ENCODE results near the gene CUX1.

The CUX1 gene

DNA sequence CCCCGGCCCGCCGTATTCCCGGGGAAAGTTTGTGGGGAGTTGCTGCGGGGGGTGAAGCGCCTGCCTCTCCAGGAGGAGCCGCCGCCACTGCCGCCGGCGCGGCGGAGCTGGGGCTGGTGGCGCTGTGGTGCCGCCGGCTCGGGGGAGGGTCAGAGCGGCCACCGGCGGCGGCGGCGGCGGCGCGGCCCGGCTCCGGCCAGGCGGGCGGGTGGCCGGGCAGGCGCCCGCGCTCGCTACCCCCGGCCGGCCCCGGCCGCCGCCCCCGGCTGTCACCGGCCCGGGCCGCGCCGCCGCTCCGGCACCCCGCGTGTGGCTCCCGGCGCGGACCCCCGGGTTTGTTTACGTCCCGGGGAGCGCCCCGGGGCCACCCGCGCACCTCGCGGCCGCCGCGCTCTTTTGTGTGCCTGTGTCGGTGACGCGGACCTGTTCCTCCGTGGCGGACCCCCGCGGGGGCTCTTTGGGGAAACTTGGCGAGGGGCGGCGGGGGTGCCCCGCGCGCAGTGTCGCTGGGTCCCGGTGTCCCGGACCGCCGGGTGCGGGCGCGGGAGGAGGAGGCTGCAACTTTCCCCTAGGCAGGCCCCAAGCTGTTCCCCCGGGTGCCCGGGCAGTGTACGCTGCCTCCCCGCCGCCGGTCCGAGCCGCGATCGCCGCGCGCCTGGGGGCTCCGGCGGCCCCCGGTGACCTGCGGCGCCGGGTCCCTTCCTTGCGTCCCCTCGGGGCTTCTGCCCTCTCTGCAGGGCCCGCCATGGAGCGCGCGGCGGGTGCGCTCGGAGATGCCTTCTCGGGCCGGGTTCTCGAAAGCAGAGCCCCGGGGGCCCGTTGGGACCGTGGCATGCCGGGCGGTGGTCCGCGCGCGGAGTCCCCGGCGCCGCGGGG, 593 bp upstream of the CUX1 start:
- TF ChIP-seq, protein P1, sequence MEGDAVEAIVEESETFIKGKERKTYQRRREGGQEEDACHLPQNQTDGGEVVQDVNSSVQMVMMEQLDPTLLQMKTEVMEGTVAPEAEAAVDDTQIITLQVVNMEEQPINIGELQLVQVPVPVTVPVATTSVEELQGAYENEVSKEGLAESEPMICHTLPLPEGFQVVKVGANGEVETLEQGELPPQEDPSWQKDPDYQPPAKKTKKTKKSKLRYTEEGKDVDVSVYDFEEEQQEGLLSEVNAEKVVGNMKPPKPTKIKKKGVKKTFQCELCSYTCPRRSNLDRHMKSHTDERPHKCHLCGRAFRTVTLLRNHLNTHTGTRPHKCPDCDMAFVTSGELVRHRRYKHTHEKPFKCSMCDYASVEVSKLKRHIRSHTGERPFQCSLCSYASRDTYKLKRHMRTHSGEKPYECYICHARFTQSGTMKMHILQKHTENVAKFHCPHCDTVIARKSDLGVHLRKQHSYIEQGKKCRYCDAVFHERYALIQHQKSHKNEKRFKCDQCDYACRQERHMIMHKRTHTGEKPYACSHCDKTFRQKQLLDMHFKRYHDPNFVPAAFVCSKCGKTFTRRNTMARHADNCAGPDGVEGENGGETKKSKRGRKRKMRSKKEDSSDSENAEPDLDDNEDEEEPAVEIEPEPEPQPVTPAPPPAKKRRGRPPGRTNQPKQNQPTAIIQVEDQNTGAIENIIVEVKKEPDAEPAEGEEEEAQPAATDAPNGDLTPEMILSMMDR (conservative IDR thresholded peaks at IDR 0.05; ENCODE audit: low read depth, low read length) = no peak
- Histone ChIP-seq H3K36me3 (ENCODE audit: insufficient read depth) (no peaks in the 10 kb centered on the region), H3K4me2 (peak overlapping the region; percentile 46; the same call in 1 of the 2 replicates), H2AFZ (ENCODE audit: low read depth) (no peak overlapping the region), H3K79me2 (ENCODE audit: insufficient read depth, low read depth) (peaks cover 41% of the 10 kb centered on the region), H3K4me1 (ENCODE audit: low read depth, poor library complexity, severe bottlenecking) (peaks cover 18% of the 10 kb centered on the region), H3K9ac (no peak overlapping the region), H3K27ac (no peak overlapping the region), H3K4me3 (IDR thresholded peaks at IDR 0.05; ENCODE audit: insufficient read depth, low read depth, low read length) (no peak overlapping the region), H3K27me3 (ENCODE audit: insufficient read depth, low read depth) (no peaks in the 10 kb centered on the region), H4K20me1 (ENCODE audit: insufficient read depth) (peaks cover 6% of the 10 kb centered on the region)

DNA sequence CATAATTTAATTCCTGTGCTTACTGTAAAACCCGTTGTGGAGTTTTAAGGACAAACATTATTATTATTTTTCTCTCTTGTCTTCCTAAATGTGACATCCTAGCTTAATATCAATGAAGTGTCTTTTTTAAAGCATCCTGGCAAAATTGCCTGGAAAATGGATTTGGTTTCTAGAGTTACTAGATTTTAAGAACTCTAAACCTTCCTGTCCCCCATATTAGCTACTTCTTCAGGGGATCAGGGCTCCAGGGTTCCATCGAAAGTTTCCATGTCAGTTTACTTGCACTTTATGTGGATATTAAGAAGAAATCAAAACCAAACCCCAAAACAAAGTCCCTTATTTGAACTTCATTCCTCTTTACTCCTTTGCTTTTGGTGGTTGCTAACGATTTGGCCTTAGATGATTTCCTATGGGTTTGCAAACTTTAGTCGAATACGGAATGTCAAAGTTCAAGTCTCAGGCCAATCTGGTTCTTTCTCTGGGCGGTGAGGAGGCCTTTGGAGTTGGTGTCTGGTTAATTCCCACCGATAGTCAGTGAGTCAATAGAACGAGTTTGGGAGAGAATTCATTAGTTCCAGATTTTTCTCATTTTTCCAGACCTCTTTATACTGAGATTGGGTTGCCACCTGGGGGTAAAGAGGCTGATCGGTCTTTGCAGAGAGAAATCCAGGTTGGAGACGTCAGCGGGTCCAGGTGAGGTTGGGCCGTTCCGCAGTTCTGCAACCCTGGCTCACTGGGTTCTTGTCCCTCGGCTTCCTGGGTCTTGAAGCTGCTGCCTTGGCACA, 1.1 kb downstream of the CUX1 start:
- TF ChIP-seq, protein P1 (conservative IDR thresholded peaks at IDR 0.05; ENCODE audit: low read depth, low read length) = no peak
- H2AFZ ChIP-seq (ENCODE audit: low read depth) = no peak overlapping the region
- no peaks in the 10 kb centered on the region for H3K27me3 ChIP-seq (ENCODE audit: insufficient read depth, low read depth)
- H3K36me3 ChIP-seq (ENCODE audit: insufficient read depth) = no peaks in the 10 kb centered on the region
- H3K4me3 ChIP-seq (IDR thresholded peaks at IDR 0.05; ENCODE audit: insufficient read depth, low read depth, low read length) = no peak overlapping the region
- H3K79me2 ChIP-seq (ENCODE audit: insufficient read depth, low read depth) = peaks cover 56% of the 10 kb centered on the region
- H3K4me1 ChIP-seq (ENCODE audit: low read depth, poor library complexity, severe bottlenecking) = peaks cover 14% of the 10 kb centered on the region
- no peak overlapping the region for H3K27ac ChIP-seq
- no peak overlapping the region for H3K9ac ChIP-seq
- peak overlapping the region; percentile 49; the same call in 1 of the 2 replicates for H3K4me2 ChIP-seq
- peaks cover 6% of the 10 kb centered on the region for H4K20me1 ChIP-seq (ENCODE audit: insufficient read depth)

DNA sequence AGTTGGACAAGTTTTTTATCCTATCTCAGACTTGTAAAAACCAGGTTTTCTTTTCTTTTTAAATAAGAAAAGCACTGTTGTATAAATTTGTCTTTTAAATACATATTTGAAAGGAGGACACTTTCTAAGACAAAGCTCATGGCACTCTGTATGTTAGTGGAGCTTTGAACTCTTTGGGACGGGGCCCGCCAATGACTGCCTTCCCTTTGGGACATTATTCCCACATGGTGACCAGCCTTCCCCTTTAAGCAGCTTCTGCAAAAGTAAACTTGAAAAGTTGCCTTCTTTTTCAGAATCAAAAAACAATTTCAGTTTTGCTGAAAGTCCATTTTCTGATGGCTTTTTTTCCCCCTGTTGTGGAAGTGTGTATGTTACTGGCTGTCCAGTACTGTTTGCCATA, 1.8 kb downstream of the CUX1 start:
- no peak overlapping the region for H3K4me3 ChIP-seq (IDR thresholded peaks at IDR 0.05; ENCODE audit: insufficient read depth, low read depth, low read length)
- H3K4me1 ChIP-seq (ENCODE audit: low read depth, poor library complexity, severe bottlenecking) = peaks cover 12% of the 10 kb centered on the region
- H3K9ac ChIP-seq = no peak overlapping the region
- TF ChIP-seq, protein P1 (conservative IDR thresholded peaks at IDR 0.05; ENCODE audit: low read depth, low read length) = no peak
- no peak overlapping the region for H3K27ac ChIP-seq
- peaks cover 63% of the 10 kb centered on the region for H3K79me2 ChIP-seq (ENCODE audit: insufficient read depth, low read depth)
- H2AFZ ChIP-seq (ENCODE audit: low read depth) = no peak overlapping the region
- no peaks in the 10 kb centered on the region for H3K27me3 ChIP-seq (ENCODE audit: insufficient read depth, low read depth)
- H4K20me1 ChIP-seq (ENCODE audit: insufficient read depth) = peaks cover 6% of the 10 kb centered on the region
- no peaks in the 10 kb centered on the region for H3K36me3 ChIP-seq (ENCODE audit: insufficient read depth)
- H3K4me2 ChIP-seq = no peak overlapping the region

DNA sequence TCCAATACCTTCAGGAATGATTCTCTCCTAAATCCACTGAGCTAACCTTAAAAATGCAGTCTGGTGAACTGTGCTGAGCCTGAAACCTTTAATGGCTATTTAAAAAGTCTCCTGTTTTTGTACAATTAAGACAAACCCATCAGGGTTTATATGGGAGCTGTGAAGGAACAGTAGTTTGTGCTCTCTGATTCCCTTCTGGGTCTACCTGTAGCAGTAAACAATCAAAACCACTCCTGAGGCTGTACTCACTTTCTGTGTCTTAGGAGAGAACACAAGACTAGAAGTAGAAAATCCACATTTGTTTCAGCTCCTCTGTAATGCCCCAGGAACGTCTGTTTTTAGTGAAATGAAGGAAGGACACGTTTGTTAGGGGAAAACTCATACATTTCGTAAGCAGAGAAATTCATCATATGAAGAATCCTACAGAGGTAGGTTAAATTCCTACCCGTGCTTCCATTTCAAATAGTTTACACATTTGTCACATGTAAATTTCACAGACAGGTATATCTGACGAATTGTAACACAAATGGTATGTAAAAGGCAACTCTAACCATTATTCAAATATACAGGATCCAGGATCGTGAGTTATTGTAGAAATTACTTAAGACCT, 2.6 kb downstream of the CUX1 start:
- H3K27me3 ChIP-seq (ENCODE audit: insufficient read depth, low read depth) = no peaks in the 10 kb centered on the region
- H3K9ac ChIP-seq = no peak overlapping the region
- H3K79me2 ChIP-seq (ENCODE audit: insufficient read depth, low read depth) = peaks cover 71% of the 10 kb centered on the region
- H3K4me1 ChIP-seq (ENCODE audit: low read depth, poor library complexity, severe bottlenecking) = peaks cover 8% of the 10 kb centered on the region
- peaks cover 12% of the 10 kb centered on the region for H4K20me1 ChIP-seq (ENCODE audit: insufficient read depth)
- H3K4me2 ChIP-seq = no peak overlapping the region
- no peaks in the 10 kb centered on the region for H3K36me3 ChIP-seq (ENCODE audit: insufficient read depth)
- no peak overlapping the region for H3K4me3 ChIP-seq (IDR thresholded peaks at IDR 0.05; ENCODE audit: insufficient read depth, low read depth, low read length)
- no peak overlapping the region for H3K27ac ChIP-seq
- TF ChIP-seq, protein P1 (conservative IDR thresholded peaks at IDR 0.05; ENCODE audit: low read depth, low read length) = no peak
- H2AFZ ChIP-seq (ENCODE audit: low read depth) = no peak overlapping the region

Measured in KMS-11 (cell line).